ENCODE results near the gene SLC35F5. TPM values are rescaled to one million over a fixed set of nuclear protein-coding genes. Genes with fewer than 3 reads are reported as not detected.
"Not testable (repeated sequence)": the region's sequence is repeated elsewhere in the genome, so short reads cannot be mapped to it uniquely, and the experiment has no call there.

Gene SLC35F5, protein sequence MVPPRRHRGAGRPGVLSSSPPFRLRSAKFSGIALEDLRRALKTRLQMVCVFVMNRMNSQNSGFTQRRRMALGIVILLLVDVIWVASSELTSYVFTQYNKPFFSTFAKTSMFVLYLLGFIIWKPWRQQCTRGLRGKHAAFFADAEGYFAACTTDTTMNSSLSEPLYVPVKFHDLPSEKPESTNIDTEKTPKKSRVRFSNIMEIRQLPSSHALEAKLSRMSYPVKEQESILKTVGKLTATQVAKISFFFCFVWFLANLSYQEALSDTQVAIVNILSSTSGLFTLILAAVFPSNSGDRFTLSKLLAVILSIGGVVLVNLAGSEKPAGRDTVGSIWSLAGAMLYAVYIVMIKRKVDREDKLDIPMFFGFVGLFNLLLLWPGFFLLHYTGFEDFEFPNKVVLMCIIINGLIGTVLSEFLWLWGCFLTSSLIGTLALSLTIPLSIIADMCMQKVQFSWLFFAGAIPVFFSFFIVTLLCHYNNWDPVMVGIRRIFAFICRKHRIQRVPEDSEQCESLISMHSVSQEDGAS
- 10 to 100 TPM; 28.1 to 28.7 TPM for total RNA-seq

DNA sequence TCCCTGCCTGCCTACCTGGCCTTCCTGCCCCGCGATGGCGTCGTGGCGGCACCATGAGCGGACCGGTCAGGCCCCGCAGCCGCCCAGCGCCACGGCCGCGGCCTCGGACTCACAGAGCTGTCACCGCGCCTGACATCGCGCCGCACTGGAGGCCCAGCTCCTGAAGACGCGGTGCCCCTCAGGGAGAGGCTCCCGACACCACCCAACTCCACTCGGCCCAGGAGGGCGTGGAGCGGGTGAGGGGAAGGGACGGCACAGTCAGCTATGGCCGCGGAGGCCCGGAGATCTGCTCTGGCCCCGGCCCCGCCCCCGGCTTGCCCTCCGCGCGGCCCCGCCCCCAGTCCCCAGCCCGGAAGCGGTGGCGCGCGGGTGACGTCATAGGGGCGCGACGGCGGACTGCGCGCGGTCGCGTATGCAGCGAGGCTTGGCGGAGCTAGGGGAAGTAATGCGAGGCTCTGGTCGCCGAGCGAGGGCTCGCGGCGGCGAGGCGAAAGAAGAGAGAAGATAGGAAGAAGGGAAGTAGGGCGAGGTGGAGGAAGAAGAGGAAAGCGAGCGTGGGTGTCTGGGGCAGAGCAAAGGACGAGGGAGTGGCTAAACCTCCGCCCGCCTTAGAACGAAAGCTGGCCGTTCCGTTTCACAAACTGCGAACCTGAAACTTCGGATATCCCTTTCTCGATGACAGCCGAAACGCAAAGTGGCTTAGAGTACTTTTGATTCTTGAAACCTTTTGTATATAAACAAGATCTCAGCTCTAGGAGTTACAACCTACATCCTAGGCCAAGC, at the start of gene SLC35F5:
Gene SLC35F5 (minus strand): TSS at position 288 of the 783 bp plus-strand sequence. CDS start 233 bp downstream, at position 55.
- POLR2A ChIA-PET, result interaction anchor here (0.6 to 1.6 kb wide), 10 partner anchors 10 to 513 kb away, joined by 3 to 13 read pairs (median 6); partner anchors contain the start of gene ACTR3

DNA sequence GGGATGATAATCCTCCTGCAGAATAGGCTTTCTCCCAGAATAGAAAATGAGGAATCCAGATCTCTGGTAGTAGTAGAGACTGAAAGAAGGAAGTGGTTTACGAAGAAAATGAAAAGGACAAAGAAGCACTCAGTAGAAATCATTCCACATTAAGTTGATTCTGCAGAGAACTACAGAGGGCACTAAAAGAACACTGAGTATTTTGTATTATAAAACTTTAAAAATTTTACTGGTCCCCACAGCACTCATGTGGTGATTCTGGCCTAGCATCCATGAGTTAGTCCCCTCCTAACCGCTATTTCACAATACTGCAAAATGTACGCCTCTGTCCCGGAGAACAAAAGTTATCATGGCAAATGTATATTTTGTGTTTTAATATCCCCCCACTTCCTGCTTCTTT, 42.9 kb upstream of the SLC35F5 start:
- POLR2A ChIA-PET, result no interaction called here
- CTCF ChIA-PET, result no interaction called here

More for the DNA sequence above, at the start of gene SLC35F5:
- CTCF ChIA-PET, result interaction anchor here (0.6 to 1.2 kb wide), 6 partner anchors 37 to 222 kb away, joined by 3 to 4 read pairs (median 3); no protein-coding TSS in a partner anchor

DNA sequence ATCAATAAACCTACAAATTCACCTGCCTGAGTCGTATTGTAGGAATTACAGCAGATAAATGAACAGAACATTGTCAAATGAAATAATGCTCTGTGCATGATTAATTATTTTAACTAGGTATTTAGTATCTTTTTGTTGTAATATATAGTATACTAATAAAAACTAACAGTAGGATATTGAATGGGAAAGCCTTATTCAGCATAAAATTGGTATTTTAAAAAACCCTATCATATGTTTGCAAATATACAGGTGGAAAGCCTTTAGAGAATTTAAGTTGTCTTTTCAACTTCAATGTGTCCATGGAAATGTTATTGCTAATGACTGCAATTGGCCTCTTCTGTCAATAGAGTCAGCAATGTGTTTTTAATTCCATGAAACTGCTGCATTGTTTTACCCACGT, 40.8 kb upstream of the SLC35F5 start:
- ChIA-PET POLR2A (no interaction called here), CTCF (no interaction called here)

DNA sequence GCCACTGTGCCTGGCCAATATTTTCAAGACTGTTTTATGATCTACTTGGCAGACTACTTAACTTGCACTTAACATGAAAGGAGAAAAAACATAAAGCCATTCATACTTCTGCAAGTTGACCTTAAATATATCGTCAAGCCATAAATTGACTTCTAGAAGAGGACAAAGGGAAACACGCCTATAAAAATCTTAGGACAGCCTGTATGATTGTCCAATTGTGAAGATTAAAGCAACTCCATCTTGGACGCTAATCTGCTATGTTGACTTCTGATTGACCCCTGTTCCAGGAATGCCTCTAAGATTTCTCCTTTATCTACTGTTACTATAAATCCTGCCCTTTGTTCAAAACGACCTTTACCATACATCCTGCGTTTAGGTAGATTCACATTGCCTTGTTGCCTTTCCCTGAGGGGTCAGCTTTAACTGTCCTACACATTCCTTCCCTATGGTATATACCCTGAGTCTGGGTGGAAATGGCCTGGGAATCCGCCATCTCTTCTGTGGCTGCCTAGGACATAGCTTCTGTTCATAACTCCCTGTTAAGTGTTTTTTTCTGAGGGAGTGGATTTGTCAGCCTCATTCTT, 40.2 kb upstream of the SLC35F5 start:
- ChIA-PET POLR2A (no interaction called here), CTCF (no interaction called here)

DNA sequence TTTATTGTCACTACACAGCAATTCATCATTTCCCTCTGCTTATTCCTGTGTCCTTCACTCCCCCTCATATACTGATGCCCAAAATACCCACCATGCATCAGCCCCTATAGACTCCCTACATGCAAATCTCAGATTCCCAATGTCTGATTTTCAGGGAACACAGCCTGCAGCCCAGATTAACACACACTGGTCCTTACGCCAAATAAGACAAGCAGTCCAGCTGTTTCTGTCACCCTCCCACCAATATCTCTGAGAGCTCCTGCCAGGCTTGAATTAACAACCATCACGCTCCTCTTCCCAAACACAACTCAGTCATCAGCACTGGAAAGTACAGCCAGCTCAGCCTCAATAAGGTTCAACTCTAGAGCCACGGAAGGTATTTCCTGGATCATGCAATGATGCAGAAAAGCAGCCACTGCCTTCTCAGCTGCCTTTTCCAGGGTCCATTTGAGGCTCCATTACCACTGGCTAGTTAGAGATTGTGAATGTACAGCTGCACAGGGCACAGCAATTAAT, 39.0 kb upstream of the SLC35F5 start:
- CTCF ChIA-PET, result no interaction called here
- POLR2A ChIA-PET, result no interaction called here

DNA sequence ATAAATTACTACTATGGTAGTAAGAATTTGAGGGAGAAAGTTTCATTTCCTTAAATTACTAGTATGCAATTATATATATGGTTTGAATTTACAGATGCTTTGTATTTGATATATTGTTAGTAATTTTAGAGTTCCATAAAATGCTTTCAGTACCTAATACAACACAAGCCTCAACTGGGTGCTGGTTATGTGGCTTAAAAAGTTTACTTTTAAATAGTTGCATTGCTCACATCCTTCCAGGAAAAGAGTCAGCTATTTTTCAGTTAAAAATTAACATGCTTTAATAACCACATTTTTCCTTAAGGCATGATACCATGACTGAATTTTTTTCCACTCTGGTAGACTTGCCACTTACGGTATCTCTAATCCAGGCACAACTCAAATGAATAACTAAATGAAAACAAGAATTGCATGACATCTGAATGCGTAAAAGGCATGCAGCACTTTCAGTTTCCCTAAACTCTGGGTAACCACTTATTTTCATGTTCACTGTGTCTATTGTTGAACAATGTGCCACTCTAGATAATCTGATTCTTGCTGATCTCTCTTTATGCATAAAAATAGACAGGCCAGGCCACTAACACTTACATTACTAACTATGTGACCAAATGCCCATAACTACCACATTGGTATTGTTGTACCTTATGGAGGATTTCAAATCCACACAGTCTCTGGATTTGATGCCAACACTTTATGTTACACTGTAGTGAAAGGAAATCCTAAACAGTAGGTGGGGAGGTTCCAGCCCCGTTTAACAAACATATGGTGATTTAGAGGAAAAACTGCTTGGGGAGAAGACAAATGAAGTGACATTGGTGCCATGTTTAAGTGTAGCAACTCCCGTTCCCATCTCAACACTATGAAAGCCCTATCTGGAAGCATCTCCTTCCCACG, 35.5 kb upstream of the SLC35F5 start:
- ChIA-PET POLR2A (interaction anchor here (0.6 to 1.3 kb wide), 2 partner anchors 35 to 45 kb away, joined by 4 to 5 read pairs; partner anchors contain the start of gene SLC35F5), CTCF (interaction anchor here (0.6 kb wide), 2 partner anchors 39 to 57 kb away, joined by 3 read pairs; no protein-coding TSS in a partner anchor)

DNA sequence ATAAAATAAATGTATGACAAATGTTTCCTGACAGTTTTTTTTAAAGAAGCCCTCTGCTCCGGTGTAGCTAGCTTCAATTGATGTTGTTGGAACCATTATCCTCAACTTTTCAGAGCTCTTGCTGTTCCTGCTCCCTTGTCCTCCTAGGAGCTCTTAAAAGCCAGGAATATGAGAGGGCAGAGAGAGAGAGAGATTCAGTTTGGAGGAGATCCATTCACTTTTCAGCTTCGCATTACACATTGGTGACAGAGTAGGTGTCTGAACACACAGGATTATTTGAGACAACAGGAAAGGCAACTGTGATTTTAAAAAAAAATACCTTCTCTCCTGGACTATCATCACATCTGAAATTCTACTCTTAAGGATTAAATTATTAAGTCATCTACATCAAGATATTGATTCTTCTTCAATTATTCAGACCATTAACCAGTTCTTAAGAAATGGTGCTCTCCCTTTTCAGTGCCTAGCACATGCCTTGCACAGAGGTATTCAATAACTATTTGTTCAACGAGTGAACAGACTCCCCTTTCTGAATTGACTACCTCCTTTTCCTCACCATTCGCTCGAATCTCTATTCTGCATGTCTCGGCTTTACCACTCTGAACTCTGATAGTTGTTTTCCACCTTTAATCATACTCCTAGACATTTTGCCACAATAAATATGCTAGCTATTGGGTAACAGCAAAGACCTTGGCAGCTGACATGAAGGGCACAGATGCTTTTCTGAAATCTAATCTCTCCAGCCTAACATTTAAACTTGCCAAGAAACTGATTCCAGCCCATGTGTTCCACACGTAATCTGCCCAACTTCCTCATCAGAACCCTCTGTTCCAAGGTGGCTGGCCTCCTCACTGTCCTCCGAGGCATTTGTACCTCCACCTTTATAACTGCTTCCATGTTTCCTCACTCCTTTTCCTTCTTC, 28.6 kb upstream of the SLC35F5 start:
- POLR2A ChIA-PET, result no interaction called here
- CTCF ChIA-PET, result no interaction called here

DNA sequence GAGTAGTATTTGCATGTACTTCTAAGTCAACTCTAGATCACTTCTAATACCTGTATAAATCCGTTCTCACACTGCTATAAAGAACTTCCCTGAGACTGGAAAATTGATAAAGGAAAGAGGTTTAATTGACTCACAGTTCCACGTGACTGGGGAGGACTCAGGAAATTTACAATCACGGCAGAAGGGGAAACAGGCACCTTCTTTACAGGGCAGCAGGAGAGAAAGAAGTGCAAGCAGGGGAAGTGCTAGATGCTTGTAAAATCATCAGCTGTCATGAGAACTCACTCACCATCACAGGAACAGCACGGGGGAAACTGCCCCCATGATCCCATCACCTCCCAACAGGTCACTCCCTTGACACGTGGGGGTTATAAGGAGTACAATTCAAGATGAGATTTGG, 24.0 kb upstream of the SLC35F5 start:
- POLR2A ChIA-PET, result no interaction called here
- CTCF ChIA-PET, result no interaction called here

DNA sequence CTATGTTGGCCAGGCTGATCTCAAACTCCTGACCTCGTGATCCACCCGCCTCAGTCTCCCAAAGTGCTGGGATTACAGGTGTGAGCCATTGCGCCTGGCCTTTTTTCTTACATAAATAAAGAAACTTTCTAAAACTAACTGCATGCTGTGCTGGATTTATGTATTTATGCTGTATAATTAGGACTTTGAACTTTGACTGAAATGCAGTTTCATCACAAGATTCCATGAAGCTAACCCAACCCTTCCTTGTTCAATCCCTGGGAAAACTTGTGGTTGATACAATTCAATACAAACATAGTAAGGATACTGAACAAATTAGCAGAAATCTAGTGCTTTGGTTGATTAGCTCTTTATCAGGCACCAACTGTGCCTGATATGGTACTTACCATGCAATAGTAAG, 20.9 kb upstream of the SLC35F5 start:
- ChIA-PET CTCF (no interaction called here), POLR2A (no interaction called here)

DNA sequence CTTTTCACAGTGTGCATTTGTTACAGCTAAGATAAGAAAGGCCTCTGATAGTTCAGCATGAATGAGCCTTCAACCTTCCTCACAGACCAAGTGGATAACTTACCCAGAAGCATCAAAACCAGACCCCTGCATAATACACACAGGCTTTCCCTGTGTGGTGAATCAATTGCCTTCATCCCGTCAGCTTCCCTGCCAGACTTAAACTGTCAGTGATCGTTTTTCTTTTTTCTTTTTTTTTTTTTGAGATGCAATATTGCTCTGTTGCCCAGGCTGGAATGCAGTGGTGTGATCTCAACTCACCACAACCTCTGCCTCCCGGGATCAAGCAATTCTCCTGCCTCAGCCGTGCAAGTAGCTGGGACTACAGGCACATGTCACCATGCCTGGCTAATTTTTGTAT, 20.5 kb upstream of the SLC35F5 start:
- ChIA-PET CTCF (no interaction called here), POLR2A (no interaction called here)

DNA sequence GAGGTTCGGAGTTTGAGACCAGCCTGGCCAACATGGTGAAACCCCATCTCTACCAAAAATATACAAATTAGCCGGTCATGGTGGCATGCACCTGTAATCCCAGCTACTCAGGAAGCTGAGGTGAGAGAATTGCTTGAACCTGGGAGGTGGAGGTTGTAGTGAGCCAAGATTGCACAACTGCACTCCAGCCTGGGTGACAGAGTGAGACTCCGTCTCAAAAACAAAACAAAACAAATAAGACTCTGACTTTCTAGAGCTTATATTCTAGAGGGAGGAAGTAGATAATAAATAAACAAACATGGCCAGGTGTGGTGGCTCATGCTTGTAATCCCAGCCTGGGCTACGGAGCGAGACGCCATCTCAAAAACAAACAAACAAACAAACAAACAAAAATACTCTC, 18.2 kb upstream of the SLC35F5 start:
- POLR2A ChIA-PET, CTCF ChIA-PET: not testable (repeated sequence)

DNA sequence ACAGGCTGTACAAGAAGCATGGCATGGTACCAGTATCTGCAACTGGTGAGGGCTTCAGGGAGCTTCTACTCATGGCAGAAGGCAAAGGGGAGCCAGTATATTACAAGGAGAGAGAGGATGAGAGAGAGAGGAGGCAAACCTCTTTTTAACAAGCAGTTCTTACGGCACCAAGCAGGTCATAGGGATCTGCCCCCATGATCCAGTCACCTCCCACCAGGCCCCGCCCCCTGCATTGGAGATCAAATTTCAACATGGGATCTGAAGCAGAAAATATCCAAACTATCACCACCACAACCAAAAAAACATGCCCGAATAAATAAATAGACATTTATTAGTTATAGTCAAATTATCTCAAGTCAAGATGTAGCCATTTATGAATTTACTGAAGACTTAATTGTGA, 14.5 kb upstream of the SLC35F5 start:
- ChIA-PET POLR2A (no interaction called here), CTCF (no interaction called here)

DNA sequence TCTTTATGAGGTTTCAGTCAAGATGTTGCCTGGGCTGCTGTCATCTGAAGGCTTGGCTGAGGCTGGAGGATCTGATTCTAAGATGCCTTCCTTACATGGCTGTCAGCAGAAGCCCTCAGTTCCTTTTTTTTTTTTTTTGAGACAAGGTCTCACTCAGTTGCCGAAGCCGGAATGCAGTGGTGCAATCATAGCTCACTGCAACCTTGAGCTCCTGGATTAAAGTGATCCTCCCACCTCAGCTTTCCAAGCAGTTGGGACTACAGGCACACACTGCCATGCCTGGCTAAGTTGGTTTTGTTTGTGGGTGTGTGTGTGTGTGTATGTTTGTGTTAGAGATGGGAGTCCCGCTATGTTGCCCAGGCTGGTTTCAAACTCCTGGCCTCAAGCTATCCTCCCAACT, 13.1 kb upstream of the SLC35F5 start:
- ChIA-PET CTCF (no interaction called here), POLR2A (no interaction called here)

DNA sequence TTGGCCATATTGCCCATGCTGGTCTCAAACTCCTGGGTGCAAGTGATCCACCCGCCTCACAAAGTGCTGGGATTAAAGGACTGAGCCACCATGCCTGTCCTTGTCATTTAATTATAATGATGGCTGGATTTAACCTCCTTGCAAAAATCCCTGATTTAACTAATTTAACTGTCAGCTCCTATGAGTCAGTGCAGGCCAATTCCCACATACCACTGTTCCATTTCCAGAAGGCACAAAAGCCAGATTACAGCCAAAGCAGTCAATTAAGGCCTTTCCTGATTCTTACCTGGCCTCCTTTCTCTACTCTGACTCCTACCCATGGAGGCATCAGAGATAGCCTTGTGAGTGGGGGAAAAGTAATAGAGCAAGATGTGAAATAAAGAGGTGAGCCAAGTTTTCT, 12.3 kb upstream of the SLC35F5 start:
- CTCF ChIA-PET, result no interaction called here

DNA sequence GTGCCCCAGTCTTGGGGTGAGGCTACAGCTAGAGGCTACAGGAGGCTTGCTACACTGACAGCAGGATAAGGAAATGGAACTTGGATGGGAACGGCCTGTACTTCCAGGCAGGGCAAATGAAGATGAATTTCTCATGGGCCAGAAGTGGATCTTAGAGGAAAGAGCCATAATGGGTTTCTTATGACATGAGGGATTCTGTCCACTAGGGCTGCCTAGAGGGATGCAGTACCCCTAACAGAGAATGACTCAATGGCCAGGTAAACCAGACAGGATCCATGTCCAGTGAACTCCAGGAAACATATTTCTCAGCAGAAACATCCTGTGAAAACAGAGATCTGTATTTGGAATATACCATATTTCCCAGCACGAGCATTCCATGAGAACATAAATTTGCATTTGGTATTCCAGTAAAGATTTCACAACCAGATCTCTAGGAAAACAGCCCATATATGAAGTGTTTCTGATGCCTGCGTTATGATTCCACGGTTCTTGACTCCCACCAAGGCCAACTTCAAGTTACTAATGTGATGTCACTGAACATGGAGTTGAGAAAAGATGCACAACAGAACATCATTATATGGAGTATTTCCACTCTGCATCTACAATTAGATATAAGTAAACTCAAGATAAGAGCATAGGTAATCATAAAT, 11.5 kb upstream of the SLC35F5 start:
- ChIA-PET POLR2A (no interaction called here), CTCF (no interaction called here)

More for the DNA sequence above, 12.3 kb upstream of the SLC35F5 start:
- POLR2A ChIA-PET, result no interaction called here

DNA sequence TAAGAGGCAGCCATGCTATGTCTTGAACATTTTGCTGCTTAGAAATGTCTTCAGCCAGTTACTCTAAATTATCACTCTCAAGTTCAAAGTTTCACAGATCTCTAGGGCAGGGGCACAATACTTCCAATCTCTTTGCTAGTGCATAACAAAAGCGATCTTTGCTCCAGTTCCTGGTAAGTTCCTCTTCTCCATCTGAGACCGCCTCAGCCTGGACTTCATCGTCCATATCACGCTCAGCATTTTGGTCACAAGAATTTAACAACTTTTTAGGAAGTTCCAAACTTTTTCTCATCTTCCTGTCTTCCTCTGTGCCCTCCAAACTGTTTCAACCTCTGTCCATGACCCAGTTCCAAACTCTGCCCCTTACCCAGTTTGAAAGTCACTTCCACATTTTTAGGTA, 8.8 kb upstream of the SLC35F5 start:
- ChIA-PET CTCF (no interaction called here), POLR2A (no interaction called here)

DNA sequence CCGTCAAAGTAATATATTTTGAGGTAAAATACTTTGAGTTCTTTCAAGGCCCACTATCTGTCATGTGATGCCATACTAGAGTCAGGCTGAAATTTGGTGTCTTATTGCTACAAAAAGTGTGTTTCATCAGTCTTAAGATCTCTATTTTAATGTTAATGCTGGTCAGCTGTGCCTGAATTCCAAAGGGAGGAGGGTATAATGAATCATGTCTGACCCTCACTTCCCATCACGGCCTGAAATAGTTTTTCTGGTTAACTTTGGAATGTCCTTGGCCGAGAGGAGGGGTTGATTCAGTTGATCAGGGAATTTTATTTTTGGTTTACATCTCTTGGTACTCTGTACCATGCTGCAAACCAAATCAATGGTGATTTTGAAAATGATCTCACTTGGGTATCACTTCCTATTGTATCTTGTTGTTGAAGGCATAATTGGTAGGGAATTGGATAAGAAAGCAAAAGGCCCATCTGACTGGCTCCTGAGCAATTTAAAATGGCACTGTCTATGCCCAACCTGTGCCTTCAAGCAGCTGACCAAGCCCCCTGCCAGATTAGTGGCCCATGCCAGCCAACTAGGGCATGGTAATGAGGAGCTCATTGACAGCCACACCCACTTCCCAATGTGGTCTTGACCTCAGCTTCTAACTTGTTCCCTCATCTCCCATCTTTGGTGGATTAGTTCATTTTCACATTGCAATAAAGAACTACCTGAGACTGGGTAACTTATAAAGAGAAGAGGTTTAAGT, 6.1 kb upstream of the SLC35F5 start:
- CTCF ChIA-PET, result interaction anchor here (1.2 kb wide), 1 partner anchor 217 kb away, joined by 3 read pairs; no protein-coding TSS in a partner anchor

More for the DNA sequence above, 6.1 kb upstream of the SLC35F5 start:
- POLR2A ChIA-PET, result no interaction called here

Measured in activated CD8-positive, alpha-beta memory T cell treated with anti-CD3 and anti-CD28 coated beads for 36 hours (primary cell).